Measurements from ENCODE around the gene MRPS10. TPM values are rescaled to one million over a fixed set of nuclear protein-coding genes. Genes with fewer than 3 reads are reported as not detected.
"Not testable (repeated sequence)": the region's sequence is repeated elsewhere in the genome, so short reads cannot be mapped to it uniquely, and the experiment has no call there.

MRPS10 gene
- total RNA-seq, 1 donor from 2014 or later = 32.1 TPM

- no peak for DNase-seq (ENCODE audit: low spot score)
These were observed 22.2 kb upstream of the MRPS10 start for GRCh38 chr6:42239736-42240375.

- no peak for DNase-seq (ENCODE audit: low spot score)
These were observed 21.7 kb upstream of the MRPS10 start for GRCh38 chr6:42239333-42239732.

GRCh38 chr6:42237857-42238256, 20.2 kb upstream of the MRPS10 start:
- DNase-seq (ENCODE audit: low spot score) = no peak

GRCh38 chr6:42236682-42237473, 19.2 kb upstream of the MRPS10 start:
- no peak for DNase-seq (ENCODE audit: low spot score)

GRCh38 chr6:42236030-42236429, 18.4 kb upstream of the MRPS10 start:
- no peak for DNase-seq (ENCODE audit: low spot score)

GRCh38 chr6:42232035-42232434, 14.4 kb upstream of the MRPS10 start:
- DNase-seq (ENCODE audit: low spot score) = no peak

GRCh38 chr6:42230345-42231321, 13.0 kb upstream of the MRPS10 start:
- DNase-seq (ENCODE audit: low spot score) = no peak

GRCh38 chr6:42229506-42230119, 12.0 kb upstream of the MRPS10 start:
- no peak for DNase-seq (ENCODE audit: low spot score)

GRCh38 chr6:42228305-42228704, 10.6 kb upstream of the MRPS10 start:
- DNase-seq (ENCODE audit: low spot score) = no peak

- DNase-seq (ENCODE audit: low spot score) = no peak
These were observed 9.7 kb upstream of the MRPS10 start for GRCh38 chr6:42227173-42227850.

- DNase-seq (ENCODE audit: low spot score) = no peak
These were observed 9.0 kb upstream of the MRPS10 start for GRCh38 chr6:42226645-42227143.

GRCh38 chr6:42226161-42226611, 8.5 kb upstream of the MRPS10 start:
- DNase-seq (ENCODE audit: low spot score) = no peak

GRCh38 chr6:42225419-42225818, 7.8 kb upstream of the MRPS10 start:
- DNase-seq (ENCODE audit: low spot score) = no peak

- no peak for DNase-seq (ENCODE audit: low spot score)
These were observed 7.3 kb upstream of the MRPS10 start for GRCh38 chr6:42225029-42225339.

- DNase-seq (ENCODE audit: low spot score) = no peak
These were observed 6.8 kb upstream of the MRPS10 start for GRCh38 chr6:42224222-42225028.

- no peak for DNase-seq (ENCODE audit: low spot score)
These were observed 4.8 kb upstream of the MRPS10 start for GRCh38 chr6:42222448-42222847.

GRCh38 chr6:42221546-42221945, 3.9 kb upstream of the MRPS10 start:
- DNase-seq (ENCODE audit: low spot score) = no peak

- no peak for DNase-seq (ENCODE audit: low spot score)
These were observed 3.1 kb upstream of the MRPS10 start for GRCh38 chr6:42220807-42221206.

GRCh38 chr6:42217157-42217518, 523 bp downstream of the MRPS10 start:
- DNase-seq (ENCODE audit: low spot score) = no peak

- DNase-seq (ENCODE audit: low spot score) = not testable (repeated sequence)
These were observed 1.2 kb downstream of the MRPS10 start for GRCh38 chr6:42216495-42216894.
